Left colon (tissue), 2 donors: ENCODE results near the gene CLDN16. TPM values are rescaled to one million over a fixed set of nuclear protein-coding genes. Genes with fewer than 3 reads are reported as not detected.

Experiments used
- ATAC-seq: fragments of 200-7000 bp; cut with Tn5 transposase; one replicate; pipeline ENCODE4 v1.9.1; 2020; ENCODE audit warnings: mild to moderate bottlenecking, moderate library complexity
- DNase-seq, 2 donors: peaks; one replicate each; pipeline ENCODE4 v3.0.0-alpha.2; 2020
- intact Hi-C, 2 donors: fragments of 100-400 bp; cut with DNase I in 1 of 2; cut with micrococcal nuclease in 1 of 2; formaldehyde crosslinking; loops; one replicate each; pipeline versions ENCODE4 v1.11.2 to v1.14.0; 2022; cut with DNase I, micrococcal nuclease
- total RNA-seq, 2 donors: library from RNA; stranded (reverse); fragmentation: NEBNext Ultra II Directional; extraction: Animal tissue kit (Norgen Biotek cat#: 25700); gene quantifications; one replicate each; pipeline ENCODE4 v1.2.1, GENCODE V29; 2021
- donor health status: DM: no; HTN: no; CAD: no.
- donor health status: DM: yes; HTN: yes; CAD: no.

Gene CLDN16
- total RNA-seq, 2 donors from 2014 or later, result 0.09 TPM; not detected in 1

DNA sequence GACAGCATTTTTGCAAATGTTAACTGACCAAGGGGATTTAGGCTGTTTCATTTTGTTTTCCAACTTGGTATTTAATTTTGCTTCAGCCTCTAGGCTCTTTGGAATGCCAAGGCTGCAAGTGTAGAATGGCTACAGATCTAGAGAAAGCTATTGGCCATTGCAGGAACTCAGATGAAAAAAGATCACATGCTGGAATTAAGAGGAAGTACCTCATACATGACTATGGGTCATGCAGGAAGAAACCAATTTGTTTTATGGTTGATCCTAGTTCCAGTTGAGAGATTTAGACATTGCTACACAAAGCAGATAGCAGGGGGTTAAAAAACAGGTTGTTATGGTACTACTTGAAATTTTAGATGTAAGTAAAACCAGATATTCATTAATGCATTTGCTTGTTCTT is 12.7 kb upstream of the CLDN16 start:
- no peak for DNase-seq
- peak; percentile 80 for ATAC-seq
- intact Hi-C loops, result no loop called here

DNA sequence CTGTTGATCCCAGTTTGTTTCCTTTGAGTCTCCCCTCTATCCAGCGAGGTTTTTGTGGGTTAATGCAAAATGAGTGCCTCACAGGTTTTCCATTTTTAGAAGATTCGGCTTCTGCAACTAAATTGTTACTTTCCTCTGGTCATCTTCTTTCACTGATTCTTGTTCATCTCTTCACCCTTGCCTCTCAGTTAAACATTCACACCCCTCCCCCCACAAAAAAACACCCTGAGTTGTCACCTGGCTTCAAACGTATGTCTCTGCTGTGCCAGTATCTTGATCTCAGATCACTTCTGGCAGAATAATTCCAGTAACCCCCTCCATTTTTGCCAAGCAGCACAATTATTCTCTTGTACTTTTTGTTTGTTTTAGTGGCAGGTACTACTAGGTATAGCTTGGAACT is 12.3 kb upstream of the CLDN16 start:
- no peak for DNase-seq
- intact Hi-C loops, result no loop called here
- ATAC-seq, result no peak

DNA sequence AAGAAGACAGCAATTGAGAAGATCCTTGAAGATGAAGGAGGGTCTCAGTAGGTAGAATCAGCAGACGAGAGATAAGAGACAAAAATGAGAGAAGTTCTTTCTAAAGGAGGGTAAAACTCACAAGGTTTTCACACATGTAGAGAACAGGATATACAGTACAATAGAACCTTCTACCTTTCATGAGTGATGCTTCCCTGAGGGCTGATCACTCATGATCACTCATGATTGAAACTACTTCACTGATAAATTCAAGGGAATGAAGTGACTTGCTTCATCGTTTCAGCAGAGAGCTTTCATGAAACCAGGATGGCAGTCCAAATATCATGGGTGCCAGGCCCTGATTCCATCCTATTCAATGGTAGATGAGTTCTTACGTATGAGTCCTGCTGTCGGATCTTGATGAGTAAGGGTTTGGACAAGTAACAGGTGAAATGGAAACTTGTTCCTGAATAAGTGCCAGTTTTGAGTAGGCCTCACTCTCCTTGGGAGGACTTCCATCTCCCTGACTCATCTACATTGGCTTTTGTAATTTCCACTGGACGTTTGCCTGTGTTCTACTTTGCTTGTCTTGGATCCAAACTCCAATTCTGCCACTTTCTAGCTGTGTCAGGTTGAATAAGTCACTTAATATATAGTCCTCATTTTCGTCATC is 9.6 kb upstream of the CLDN16 start:
- DNase-seq (no peak), ATAC-seq (no peak)
- intact Hi-C loops, result no loop called here

- no peak for ATAC-seq
- DNase-seq, result no peak
- intact Hi-C loops, result no loop called here
These were observed 7.8 kb upstream of the CLDN16 start for GRCh38 chr3:190380184-190380583.

GRCh38 chr3:190381441-190381840 is 6.5 kb upstream of the CLDN16 start:
- intact Hi-C loops, result no loop called here
- ATAC-seq, result no peak
- DNase-seq, result no peak

- no peak for DNase-seq
- intact Hi-C loops, result no loop called here
- ATAC-seq, result no peak
These were observed 5.9 kb upstream of the CLDN16 start for GRCh38 chr3:190382082-190382481.

GRCh38 chr3:190384309-190384756 is 3.6 kb upstream of the CLDN16 start:
- intact Hi-C loops, result no loop called here
- peak; percentile 97 for ATAC-seq
- peak; percentile 27 to 47 for DNase-seq

- ATAC-seq (no peak), DNase-seq (no peak)
- intact Hi-C loops, result no loop called here
These were observed 2.0 kb upstream of the CLDN16 start for GRCh38 chr3:190385731-190386688.

DNA sequence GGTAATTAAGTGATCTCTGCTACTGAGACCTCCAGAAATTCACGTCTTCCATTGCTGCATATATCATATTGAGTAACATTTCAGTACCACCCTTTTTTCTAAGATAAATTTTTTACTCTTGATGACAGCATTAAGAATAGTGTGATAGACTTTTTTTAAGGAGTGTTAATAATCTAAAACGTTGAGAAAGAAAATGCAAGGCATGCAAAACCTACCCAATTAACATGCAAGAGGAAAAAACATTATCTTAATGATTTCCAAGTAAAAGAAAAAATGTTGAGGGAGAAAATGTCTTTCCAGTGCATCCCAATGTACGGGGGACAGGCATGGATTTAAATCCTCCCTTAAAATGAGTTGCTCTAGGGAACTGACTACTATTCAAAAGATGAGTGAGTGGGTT is 740 bp downstream of the CLDN16 start:
- DNase-seq (no peak), ATAC-seq (no peak)
- intact Hi-C loops, result no loop called here

- ATAC-seq (no peak), DNase-seq (no peak)
- intact Hi-C loops, result no loop called here
These were observed 8.0 kb downstream of the CLDN16 start for GRCh38 chr3:190396001-190396400.

GRCh38 chr3:190397889-190398288 is 9.9 kb downstream of the CLDN16 start:
- ATAC-seq (no peak), DNase-seq (no peak)
- intact Hi-C loops, result no loop called here

GRCh38 chr3:190399677-190400076 is 11.7 kb downstream of the CLDN16 start:
- ATAC-seq (no peak), DNase-seq (no peak)
- intact Hi-C loops, result no loop called here

GRCh38 chr3:190401963-190402362 is 14.0 kb downstream of the CLDN16 start:
- intact Hi-C loops, result no loop called here
- ATAC-seq (no peak), DNase-seq (no peak)

DNA sequence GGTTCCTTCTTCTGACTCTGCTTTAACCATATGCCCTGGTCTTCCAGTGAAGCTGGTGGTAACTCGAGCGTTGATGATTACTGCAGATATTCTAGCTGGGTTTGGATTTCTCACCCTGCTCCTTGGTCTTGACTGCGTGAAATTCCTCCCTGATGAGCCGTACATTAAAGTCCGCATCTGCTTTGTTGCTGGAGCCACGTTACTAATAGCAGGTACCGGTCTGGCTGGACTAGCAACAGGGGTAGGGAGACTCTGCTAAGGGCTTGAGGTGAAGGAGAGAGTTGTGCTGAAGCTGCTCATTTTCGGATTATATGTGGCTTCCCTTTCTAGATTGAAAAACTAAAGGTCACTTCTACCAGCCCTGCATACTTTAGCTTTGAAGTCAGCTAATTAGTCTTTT is 16.8 kb downstream of the CLDN16 start:
- intact Hi-C loops, result no loop called here
- DNase-seq, result no peak
- no peak for ATAC-seq

DNA sequence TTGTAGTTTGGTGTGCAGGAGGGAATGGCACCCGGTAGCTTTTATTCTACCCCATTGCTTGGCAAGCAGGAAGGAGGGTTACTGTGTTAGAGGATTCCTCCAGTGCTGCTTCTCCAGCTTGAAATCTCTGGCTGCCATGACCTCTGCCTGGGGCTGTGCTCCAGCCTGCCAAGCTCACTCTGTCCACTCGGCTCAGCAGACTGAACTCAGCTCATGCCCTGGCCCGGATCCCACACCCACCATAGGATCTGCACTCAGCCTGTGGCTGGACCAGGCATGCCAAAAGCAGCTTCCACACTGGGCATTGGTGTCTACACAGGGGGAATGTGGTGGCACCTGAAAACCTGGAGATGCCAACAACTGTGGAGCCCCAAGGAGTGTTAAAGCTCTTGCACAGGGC is 26.3 kb downstream of the CLDN16 start:
- intact Hi-C loops, result no loop called here
- DNase-seq (no peak), ATAC-seq (no peak)

DNA sequence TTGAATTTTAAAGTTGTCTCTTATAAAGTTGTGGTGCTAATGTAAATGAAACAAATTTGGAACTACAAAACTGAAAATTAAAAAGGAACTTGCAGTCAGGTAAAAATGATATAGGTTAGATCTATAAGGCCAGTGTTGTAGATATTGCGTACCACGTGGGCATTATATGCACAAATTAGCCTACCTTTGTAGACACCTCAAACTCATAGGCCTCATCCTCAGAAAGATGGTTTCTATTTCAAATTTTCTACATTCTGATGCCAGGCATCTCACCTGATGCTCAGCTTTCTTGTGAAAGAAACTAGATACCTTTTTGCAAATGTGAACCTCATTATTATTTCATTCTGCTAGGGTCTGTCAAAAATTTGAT is 36.1 kb downstream of the CLDN16 start:
- ATAC-seq (no peak), DNase-seq (no peak)
- intact Hi-C loops, result loop anchor here in 1 of 2 donors (10.0 kb wide), 1 partner anchor 199 kb away; no protein-coding TSS in a partner anchor

DNA sequence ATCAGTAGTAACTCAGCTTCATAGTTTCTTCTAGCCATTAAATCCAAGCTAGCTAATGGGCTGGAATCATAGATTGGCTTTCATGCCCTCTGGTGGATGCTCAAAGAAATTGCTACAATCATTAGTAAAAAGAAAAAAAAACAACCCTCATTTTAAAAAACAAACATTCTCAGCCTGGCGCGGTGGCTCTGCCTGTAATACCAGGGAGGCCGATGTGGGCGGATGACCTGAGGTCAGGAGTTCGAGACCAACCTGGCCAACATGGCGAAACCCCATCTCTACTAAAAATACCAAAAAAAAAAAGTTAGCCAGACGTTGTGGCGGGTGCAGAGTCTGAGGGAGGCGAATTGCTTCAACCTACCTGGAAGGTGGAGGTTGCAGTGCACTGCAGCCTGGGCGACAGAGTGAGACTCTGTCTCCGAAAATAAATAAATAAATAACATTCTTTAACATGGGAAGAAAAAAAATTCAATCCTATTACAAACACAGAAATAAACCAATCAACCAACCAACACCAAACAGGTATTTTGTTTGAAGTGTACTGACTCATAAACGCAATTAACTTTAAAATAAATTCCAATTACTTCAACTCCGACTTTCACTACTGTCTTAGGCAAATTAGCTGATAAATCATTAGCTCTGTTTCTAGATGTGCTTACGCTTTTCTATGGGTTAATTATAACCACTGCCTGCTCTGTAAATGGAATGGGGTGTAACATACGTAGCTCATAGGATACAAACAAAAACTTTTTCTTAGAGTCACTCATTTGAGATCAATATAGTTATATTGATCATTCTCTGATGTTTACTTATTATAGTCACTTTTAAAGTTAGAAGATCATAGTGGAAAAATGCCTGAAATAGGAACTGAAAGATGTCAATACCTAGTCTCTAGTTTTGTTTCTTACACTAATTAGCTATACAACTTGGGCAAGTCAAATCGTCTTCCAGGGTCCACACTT is 36.8 kb downstream of the CLDN16 start:
- peak in 1 of 2 donors; percentile 41 for DNase-seq
- ATAC-seq, result peak; percentile 65
- intact Hi-C loops, result loop anchor here in 1 of 2 donors (10.0 kb wide), 1 partner anchor 200 kb away; no protein-coding TSS in a partner anchor

DNA sequence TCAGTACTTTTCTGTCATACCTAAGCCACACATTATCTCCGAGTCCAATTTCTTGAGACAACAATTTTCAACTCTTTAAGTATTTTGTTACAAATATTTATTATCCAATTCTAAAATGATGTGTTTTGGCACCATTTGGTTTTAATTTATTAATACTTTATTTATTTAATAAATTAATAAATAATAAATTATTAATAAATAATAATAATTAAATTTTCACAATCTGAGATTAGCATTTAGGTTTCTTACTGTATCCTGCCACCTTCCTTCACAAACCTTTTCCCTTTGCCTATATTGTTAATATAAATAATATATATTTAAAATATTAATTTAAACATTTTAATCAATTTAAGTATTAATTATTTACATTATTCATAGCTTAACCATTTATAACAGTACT is 37.9 kb downstream of the CLDN16 start:
- no peak for DNase-seq
- intact Hi-C loops, result loop anchor here in 1 of 2 donors (10.0 kb wide), 1 partner anchor 201 kb away; no protein-coding TSS in a partner anchor
- no peak for ATAC-seq
